Lower lobe of right lung (tissue), 2 donors: ENCODE results near the gene ESPN. TPM values are rescaled to one million over a fixed set of nuclear protein-coding genes. Genes with fewer than 3 reads are reported as not detected.

ENCODE experiments used
- ATAC-seq, 2 donors: fragments of 200-7000 bp; cut with Tn5 transposase; one replicate each; pipeline ENCODE4 v1.9.1; 2020 to 2022; ENCODE audit warnings: mild to moderate bottlenecking in 2 of 2, moderate library complexity in 2 of 2
- DNase-seq: peaks from one replicate; pipeline ENCODE4 v3.0.0-alpha.2; 2020
- H3K27ac ChIP-seq: fragments of 200-600 bp; one replicate; pipeline ENCODE4 v1.8.0; 2022
- H3K27me3 ChIP-seq: fragments of 200-600 bp; one replicate; pipeline ENCODE4 v1.8.0; 2022; ENCODE audit warnings: low read depth
- H3K36me3 ChIP-seq: fragments of 200-600 bp; one replicate; pipeline ENCODE4 v1.8.0; 2022; ENCODE audit warnings: mild to moderate bottlenecking
- H3K4me1 ChIP-seq: fragments of 200-600 bp; one replicate; pipeline ENCODE4 v1.8.0; 2022
- H3K4me3 ChIP-seq: fragments of 200-600 bp; one replicate; pipeline ENCODE4 v1.8.0; 2022; ENCODE audit warnings: mild to moderate bottlenecking
- H3K9me3 ChIP-seq: fragments of 200-600 bp; one replicate; pipeline ENCODE4 v1.8.0; 2022
- CTCF ChIP-seq: fragments of 200-600 bp; IDR thresholded peaks from one replicate; pipeline ENCODE4 v1.8.0; 2022; ENCODE audit warnings: antibody characterized with exemption, mild to moderate bottlenecking
- intact Hi-C: fragments of 100-400 bp; cut with DNase I; formaldehyde crosslinking; loops from one replicate; pipeline ENCODE4 v1.11.0; 2022
- total RNA-seq: library from RNA; stranded (reverse); fragmentation: NEBNext Ultra II Directional; extraction: Animal tissue kit (Norgen Biotek cat#: 25700); gene quantifications from one replicate; pipeline ENCODE4 v1.2.1, GENCODE V29; 2021
- donor health status: DM: no; HTN: yes; CAD: no; lungs with severe emphysema.

Gene ESPN
- total RNA-seq, 1 donor from 2014 or later = 8.3 TPM

GRCh38 chr1:6474815-6475282, 50.3 kb downstream of the ESPN start:
- no peak overlapping the region for H3K27ac ChIP-seq
- peaks cover 7% of the 10 kb centered on the region for H3K4me1 ChIP-seq
- peaks cover 8% of the 10 kb centered on the region for H3K36me3 ChIP-seq
- TF ChIP-seq CTCF = no peak
- intact Hi-C loops = no loop called here
- DNase-seq = peak; percentile 43
- H3K27me3 ChIP-seq = no peaks in the 10 kb centered on the region
- no peaks in the 10 kb centered on the region for H3K9me3 ChIP-seq
- no peak overlapping the region for H3K4me3 ChIP-seq
- ATAC-seq = no peak

GRCh38 chr1:6475381-6476133, 51.0 kb downstream of the ESPN start:
- peak; percentile 96 for TF ChIP-seq CTCF
- Histone ChIP-seq H3K36me3 (peaks cover 1% of the 10 kb centered on the region), H3K27ac (no peak overlapping the region), H3K4me3 (no peak overlapping the region), H3K4me1 (peaks cover 7% of the 10 kb centered on the region), H3K9me3 (no peaks in the 10 kb centered on the region), H3K27me3 (no peaks in the 10 kb centered on the region)
- peak; percentile 78 to 84 for ATAC-seq
- DNase-seq = peak; percentile 84
- intact Hi-C loops = no loop called here

GRCh38 chr1:6476483-6476882, 51.9 kb downstream of the ESPN start:
- H3K4me3 ChIP-seq = no peak overlapping the region
- intact Hi-C loops = no loop called here

GRCh38 chr1:6477039-6477820, 52.7 kb downstream of the ESPN start:
- ATAC-seq = no peak
- no peaks in the 10 kb centered on the region for H3K9me3 ChIP-seq
- H3K27ac ChIP-seq = no peak overlapping the region
- H3K4me1 ChIP-seq = peaks cover 7% of the 10 kb centered on the region
- no peaks in the 10 kb centered on the region for H3K36me3 ChIP-seq
- no peaks in the 10 kb centered on the region for H3K27me3 ChIP-seq
- intact Hi-C loops = no loop called here
- peak; percentile 46 for DNase-seq
- TF ChIP-seq CTCF = no peak
- H3K4me3 ChIP-seq = no peak overlapping the region

More at GRCh38 chr1:6476483-6476882, 51.9 kb downstream of the ESPN start:
- Histone ChIP-seq H3K36me3 (no peaks in the 10 kb centered on the region), H3K4me1 (peaks cover 7% of the 10 kb centered on the region), H3K27ac (no peak overlapping the region), H3K9me3 (no peaks in the 10 kb centered on the region), H3K27me3 (no peaks in the 10 kb centered on the region)
- no peak for TF ChIP-seq CTCF
- ATAC-seq (no peak), DNase-seq (no peak)

GRCh38 chr1:6481820-6482219, 57.2 kb downstream of the ESPN start:
- Histone ChIP-seq H3K27me3 (peaks cover 15% of the 10 kb centered on the region), H3K36me3 (no peaks in the 10 kb centered on the region), H3K4me1 (peaks cover 23% of the 10 kb centered on the region), H3K27ac (no peak overlapping the region), H3K4me3 (no peak overlapping the region), H3K9me3 (no peaks in the 10 kb centered on the region)
- no peak for TF ChIP-seq CTCF
- no peak for DNase-seq
- no peak for ATAC-seq
- intact Hi-C loops = no loop called here
